ENCODE data around the gene USP46.

Gene USP46

DNA sequence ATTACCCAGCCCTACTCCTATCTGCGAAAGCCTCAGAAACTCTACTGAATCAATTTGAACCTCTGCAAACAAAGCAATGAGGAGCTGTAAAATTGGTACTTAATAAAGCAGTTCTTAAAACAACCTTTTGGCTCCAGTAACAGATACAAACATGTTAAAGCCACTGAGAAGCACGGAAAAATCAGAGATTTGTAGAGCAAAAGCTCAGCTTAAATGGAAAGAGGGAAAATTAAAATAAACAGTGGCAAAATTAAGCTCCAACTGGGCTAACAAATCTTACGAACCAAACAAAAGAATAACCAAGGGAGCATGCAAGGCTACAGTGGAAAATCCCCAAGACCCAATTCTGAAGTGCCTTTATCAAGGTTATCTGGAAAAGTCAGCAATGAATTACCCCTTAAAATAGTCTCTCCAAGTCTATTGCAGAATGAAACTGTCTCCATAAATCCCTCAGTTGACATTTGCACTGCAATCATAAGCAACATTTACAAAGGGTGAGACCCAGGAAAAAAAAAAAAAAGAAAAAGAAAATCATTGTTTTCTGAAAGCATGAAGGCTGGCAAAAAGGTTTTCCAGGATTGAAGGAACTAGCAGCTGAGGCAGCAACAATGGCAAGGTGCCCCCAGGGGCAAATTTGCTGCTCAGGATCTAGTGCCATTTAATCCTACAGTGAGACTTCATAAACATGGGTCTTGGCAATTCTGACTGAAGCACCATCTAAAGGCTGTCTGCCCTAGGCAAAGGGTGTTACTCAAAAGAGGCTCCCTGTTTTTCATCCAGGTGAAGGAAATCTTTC lies 40.1 kb downstream of the USP46 start:
- no peak for DNase-seq (ENCODE audit: low read depth, low spot score)

DNA sequence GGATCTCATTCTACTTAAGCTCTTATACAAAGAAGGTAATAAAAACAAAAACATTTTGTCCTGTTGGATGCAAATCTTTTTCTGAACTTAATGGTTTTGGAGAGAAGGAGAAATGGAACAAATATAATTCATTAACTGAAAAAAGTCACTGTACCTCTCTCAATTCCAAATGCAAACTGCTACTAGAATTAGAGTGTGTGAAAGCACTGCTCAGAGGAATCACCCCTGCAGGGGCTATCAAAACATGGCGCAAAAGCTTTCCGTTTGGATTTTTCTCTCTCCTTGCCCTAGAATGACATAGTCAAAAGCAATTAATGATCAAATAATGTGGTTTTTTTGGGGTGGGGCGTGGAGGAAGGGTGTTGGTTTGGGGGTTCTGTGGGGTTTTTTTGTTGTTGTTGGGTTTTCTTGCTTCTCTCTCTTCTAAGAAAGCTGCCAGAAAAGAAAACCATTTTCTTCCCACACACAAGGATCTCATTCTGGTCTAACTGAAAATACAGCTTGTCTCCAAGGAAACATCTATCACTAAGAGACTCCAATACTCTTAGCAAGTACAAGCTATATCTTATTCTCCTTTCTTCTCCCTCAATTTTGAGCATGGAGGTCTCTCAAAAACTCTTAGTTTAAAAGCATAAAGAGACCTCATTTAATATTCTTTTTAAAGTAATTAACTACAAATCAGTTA lies 41.6 kb downstream of the USP46 start:
- no peak for DNase-seq (ENCODE audit: low read depth, low spot score)

DNA sequence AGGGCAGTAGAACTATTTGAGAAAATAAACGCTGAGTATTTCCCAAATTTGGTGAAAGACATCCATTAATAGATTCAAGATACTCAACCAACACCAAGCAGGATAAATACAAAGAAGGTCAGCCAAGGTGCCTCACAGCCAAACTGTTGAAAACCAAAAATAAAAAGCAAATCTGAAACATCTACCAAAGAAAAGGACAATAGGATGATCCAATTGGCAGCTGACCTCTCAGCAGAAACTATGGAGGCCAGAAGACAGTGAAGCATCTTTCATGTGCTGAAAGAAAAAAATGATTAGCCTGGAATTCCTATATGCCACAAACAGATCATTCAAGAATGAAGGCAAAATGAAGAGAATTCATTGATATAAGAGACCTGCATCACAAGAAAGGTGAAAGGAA lies 44.9 kb downstream of the USP46 start:
- no peak for DNase-seq (ENCODE audit: low read depth, low spot score)

DNA sequence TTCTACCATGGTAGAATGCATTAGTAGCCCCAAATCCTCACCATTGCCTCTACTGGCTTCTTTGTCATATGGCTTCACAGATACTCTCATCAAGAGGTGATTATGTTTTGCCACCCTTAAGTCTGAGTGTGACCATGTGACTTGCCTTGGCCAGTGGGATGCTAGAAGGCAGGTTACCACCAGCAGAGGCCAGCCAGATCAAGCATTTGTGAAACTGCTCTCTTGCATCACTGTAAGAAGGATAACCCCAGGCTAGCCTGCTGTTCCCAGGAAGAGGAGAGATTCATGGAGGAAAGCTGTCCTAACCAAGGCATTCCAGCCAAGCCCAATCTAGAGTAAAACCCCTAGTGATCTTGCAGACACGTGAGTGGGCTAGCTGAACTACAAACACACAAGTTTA lies 46.8 kb downstream of the USP46 start:
- no peak for DNase-seq (ENCODE audit: low read depth, low spot score)

DNA sequence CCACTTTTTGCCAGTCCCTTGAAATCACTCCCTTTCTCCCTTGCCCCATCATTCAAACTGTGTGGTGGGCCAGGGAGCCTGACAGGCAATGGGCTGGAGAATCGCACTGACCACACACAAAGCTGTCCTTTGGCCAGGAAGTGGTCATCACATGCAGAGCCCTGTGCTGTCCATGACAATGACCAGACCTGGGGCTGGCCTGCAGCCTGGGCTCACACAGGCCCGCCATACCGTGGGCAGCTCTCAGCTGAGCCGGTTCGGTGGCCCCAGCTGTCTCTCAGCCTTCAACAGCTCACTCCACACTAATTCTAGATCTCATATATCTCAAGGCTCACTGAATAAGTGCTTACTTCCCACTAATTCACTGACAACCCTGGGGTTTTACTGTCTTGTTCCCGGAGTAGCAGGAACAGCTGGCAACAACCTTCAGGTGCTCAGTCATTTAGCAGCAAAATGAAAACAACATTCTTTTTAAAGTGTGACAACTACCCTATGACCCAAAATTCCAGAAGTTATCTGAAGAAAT lies 48.0 kb downstream of the USP46 start:
- DNase-seq (ENCODE audit: low read depth, low spot score): no peak

DNA sequence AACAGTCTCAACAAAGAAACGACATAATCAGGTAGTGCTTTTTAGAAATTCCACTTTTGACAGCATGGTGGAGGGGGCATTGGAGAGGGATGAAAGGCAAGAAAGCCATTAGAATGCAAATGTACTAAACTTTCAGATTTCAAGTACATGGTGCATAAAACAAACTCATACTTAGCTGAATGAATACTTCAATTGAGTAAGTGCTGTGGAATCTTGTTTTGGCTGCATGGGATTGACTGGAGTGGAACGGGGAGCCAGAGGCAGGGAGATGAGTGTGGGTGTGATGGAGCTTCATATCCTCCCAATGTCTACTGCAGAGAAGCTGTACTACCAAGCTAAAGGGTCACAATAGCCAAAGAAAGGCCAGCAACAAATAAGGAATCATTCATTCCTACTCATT lies 52.4 kb downstream of the USP46 start:
- no peak for DNase-seq (ENCODE audit: low read depth, low spot score)

DNA sequence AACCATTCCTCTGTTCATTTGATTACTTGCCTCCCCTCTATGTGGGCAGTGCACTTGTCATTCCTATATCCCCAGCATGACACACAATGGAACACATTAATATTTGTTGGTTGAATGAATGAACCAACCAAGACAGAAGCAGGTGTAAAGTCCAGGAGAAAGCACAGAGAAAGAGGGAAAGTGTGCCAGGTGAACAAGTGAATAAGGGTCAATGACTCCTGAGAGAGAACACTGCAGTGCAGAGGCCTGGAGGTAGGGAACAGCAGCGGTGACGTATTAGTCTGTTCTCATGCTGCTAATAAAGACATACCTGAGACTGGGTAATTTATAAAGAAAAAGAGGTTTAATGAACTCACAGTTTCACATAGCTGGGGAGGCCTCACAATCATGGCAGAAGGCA lies 53.1 kb downstream of the USP46 start:
- no peak for DNase-seq (ENCODE audit: low read depth, low spot score)

DNA sequence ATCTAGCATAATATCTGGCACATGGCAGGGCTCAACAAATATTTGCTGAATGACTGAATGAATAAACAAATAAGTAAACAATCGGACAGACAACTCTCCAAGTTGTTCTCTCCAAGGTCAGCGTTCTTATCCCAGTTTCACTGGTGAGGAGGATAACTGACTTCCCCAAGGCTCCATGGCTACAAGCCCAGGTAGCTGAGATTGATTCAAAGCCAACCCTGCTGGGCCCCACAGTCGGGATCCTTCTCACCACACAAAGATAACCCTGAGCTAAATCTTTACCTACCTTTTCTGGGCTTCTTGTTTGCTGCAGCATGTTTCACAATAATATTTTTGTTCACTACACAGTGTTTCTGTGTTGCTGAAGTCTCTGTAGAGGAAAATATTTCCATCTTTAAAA lies 54.9 kb downstream of the USP46 start:
- no peak for DNase-seq (ENCODE audit: low read depth, low spot score)

DNA sequence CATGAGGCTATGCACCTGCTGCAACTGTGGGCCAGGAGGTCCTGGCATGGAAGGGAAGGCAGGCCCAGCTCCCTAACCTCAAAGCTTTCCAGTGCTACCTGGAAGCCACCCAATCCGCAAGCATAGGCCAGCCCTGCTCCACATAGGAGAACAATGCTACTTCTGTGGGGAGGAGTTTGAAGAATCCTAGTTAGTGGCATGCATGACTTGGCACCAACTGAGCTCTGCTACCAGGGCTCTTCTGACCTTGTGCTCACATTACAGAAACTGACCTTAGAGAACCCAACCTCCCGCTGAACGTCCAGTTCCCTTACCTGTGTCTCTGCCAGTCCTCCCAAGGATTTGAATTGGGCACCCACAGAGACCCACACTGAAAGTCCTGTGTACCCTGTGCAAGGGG lies 58.8 kb downstream of the USP46 start:
- no peak for DNase-seq (ENCODE audit: low read depth, low spot score)

DNA sequence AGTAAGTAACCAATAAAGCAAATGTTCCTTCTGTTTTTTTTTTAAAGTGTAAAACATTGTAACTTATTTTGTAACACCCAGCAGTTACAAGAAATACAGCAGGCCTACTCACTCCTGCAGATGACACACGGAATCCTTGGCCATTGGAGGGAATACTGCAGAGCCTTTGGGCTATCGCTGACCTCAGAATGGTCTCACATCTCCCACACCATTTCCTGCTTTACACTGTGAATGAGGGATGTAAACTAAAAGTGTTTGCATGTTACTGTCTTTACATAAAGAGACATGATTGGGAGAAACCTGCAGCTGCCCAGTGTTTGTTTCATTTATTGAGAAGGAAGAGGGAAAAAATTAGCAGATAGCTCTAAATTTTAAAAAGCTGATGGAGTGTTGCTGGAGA lies 64.1 kb downstream of the USP46 start:
- no peak for DNase-seq (ENCODE audit: low read depth, low spot score)

DNA sequence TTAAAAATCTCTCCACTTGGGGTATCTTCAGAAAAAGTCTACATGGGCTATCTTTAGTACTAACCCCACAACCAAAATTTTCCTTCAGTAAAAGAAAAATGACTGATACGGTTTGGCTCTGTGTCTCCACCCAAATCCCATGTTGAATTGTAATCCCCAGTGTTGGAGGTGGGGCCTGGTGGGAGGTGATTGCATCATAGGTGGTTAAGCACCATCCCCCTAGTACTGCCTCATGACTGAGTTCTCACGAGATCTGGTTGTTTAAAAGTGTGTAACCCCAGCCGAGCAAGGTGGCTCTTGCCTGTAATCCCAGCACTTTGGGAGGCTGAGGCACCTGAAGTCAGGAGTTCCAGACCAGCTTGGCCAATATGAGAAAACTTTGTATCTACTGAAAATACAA lies 66.8 kb downstream of the USP46 start:
- no peak for DNase-seq (ENCODE audit: low read depth, low spot score)

DNA sequence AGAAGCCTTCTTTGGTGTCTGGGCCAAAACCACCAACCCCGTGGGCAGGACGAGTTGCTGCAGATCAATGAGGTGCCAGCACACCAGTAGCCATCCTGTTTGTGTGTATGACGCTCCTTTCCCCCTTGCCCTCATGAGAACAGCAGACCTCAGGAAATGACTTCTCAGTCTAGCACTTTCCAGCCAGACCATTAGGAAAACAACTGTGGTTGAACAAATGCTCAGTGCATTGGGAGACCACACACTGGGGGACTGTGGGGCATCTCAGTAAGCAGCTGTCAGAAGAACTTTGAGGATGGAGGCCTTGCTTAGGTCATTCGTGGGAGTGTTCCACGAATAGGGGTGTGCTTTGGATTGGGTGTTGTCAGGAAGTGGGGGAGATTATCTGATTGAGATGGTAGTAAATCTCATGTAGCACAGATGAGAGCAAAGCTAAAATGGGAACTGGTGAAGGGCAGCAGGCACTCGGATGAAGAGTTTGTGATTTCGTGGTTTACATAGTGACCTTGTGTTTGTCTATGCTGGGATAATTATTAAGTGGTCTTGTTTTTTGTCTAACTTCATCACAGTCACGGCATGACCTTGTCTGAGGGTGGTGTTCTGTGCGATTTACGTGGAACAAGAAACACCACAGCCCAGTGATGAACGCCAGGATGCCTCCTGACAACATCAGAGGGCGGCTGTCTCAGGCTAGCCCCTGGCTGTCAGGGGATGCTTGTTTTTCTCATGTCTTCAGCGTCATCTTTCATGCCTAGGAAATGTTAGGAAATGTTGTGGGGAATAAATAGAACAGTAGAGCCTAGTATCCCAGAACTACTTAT lies 70.1 kb downstream of the USP46 start:
- no peak for DNase-seq (ENCODE audit: low read depth, low spot score)

DNA sequence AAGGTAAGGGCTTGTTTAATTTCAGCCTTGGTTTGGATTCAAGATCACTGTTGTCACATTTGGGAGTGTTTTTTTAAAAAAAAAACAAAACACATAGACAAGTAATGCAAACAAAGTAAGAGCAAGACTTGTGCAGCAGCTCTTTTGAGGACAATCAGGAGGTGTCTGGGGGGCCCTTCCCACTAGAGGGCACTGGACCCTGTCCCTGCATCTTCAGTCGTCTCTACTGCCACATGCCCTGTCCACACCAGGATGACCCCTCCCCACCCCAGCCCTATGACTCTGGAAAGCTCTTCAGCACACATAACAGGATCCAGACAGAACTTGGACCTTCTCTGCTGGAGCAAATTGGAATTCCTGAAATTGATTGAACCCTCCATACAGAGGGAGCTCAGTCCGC lies 71.0 kb downstream of the USP46 start:
- DNase-seq (ENCODE audit: low read depth, low spot score): no peak

DNA sequence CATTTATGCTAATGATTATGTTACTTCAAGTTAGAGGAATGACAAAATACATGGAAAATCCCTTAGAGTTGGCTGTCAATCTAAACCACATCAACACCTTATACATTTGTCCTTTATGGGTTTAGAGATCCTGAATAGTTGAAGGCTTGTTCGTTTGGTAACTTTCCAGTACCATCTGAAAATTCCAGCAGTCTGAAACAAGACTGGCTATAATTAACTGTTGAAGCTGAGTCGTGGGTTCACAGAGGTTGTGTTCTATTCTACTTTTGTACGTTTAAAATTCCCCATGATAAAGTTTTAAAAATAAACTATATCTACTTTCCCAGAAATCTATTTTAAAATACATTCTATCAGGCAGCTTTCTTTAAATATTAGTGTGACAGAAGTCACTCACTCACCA lies 73.0 kb downstream of the USP46 start:
- no peak for DNase-seq (ENCODE audit: low read depth, low spot score)

DNA sequence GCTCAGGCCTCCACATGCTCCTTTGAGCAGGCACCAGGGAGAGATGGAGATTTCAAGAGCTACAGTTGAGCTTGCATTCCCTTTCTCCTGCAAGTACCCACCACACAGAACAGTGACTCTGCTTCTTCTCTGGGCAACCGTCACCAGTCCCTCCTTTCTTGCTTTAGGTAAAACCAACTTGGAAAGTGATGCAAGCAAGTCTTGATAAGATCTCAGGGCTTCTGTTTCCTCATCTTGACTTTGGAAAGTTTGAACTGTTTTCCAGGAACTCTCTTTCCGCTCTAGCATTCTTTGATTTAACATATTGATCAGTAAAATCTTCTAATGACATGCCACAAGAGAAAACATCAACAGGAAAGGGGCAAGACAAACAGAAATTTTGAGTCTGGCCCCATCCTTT lies 73.7 kb downstream of the USP46 start:
- no peak for DNase-seq (ENCODE audit: low read depth, low spot score)

DNA sequence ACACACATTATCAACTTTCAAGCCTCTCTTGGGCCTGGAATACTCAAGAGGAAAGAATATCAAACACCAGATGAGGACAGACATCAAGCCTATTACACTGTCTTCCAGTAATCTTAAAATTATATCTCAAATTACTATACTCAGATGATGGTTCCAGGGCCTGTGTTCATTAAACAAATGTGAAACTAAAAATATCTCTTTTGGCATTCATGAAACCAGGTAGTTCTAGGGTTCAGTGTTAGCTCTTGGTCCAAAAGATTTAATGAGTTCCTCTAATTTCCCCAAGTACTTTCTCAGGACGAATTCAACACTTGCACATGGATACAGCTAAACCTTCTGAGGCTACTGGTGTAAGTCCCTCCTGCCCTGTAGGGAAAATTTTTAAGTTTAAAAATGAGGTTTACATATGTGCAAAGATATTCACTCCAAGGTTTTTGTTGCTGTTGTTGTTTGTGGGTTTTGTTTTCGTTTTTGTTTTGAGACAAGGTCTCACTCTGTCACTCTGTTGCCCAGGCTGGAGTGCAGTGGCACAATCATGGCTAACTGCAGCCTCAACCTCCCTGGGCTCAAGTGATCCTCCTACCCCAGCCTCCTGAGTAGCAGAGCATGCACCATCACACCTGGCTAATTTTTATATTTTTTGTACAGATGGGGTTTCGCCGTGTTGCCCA lies 79.4 kb downstream of the USP46 start:
- DNase-seq (ENCODE audit: low read depth, low spot score): no peak

DNA sequence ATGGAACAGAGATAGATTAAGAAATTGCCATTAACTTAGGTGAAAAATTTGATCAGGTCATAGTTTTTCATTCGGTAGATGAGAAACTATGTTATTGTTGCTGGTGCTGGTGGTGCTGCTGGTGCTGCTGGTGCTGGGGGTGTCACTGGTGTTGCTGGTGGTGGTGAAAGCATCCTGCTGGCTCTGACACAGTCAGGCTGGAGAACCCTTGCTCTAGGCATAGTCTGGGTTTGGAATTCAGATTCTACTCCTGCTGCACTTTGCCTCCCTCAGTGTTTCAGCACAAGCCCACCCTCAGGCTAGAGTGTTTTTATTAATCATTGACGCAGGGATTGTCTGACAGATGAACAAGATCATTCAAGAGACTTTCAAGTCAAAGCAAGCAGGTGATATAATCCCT lies 80.2 kb downstream of the USP46 start:
- DNase-seq (ENCODE audit: low read depth, low spot score): no peak

DNA sequence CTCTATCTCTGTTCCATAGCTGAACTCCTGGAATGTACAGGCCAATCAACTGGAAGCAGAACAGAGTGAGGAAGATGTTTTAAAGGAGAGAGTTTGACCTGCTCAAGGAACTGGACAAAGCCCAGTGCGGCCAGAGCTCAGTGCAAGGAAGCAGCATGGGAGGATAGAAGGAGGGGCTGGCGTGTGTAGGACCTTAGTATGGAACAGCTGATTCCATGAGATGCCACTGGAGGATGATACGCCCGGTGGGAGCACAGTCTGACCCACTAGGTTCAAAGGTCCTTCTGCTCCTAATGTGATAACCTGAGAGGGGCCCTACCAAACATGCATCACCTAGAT lies 81.5 kb downstream of the USP46 start:
- no peak for DNase-seq (ENCODE audit: low read depth, low spot score)

DNA sequence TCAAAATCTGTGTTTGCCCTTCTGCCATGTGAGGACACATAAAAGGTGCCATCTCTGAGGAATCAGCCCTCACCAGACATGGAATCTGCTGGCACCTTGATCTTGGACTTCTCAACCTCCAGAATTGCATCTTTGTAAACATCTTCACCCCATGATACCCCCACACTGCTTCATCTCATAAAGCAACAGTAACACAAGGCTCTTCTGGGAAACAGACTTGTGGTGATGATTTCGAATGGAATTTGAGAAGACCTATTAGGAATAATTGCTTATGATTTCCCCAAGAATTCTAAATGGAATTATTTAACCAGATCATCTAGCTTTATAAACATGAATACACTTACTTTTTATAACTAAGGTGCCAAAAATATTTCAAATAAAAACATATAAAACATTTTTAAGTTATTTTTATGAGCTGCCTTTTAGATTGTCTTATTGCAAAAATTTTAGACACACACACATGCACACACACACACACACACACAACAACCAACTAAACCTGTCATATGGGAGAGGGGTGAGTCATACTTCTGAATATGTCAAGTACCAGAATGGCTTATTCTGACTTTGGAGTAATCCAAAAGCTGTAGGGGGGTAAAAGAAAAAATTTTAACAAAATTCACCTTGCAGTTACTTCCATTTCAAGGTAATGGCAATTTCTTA lies 82.0 kb downstream of the USP46 start:
- DNase-seq (ENCODE audit: low read depth, low spot score): no peak

DNA sequence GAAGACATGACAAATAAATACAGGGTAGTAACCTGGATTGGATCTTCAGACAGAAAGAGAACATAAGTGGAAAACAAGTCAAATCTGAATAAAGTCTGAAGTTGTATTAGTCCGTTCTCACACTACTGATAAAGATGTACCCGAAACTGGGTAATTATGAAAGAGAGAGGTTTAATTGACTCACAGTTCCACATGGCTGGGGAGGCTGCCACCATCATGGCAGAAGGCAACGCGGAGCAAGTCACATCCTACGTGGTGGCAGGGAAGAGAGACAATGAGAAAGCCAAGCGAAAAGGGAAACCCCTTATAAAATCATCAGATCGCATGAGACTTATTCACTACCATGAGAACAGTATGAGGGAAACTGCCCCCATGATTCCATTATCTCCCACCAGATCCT lies 82.8 kb downstream of the USP46 start:
- no peak for DNase-seq (ENCODE audit: low read depth, low spot score)

DNA sequence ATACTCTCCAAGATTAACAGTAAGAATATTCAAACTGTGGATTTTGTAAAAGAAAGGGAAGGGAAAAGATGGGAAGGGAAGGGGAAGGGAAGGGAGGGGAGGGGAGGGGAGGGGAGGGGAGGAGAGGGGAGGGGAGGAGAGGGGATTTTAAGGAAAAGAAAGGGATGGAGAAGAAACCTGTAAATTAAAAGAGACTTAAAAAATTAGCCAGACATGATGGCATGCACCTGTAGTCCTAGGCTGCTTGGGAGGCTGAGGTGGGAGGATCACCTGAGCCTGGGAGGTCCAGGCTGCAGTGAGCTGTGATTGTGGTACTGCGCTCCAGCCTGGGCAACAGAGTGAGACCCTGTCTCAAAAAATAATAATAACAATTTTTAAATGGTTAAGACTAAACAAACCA lies 83.7 kb downstream of the USP46 start:
- no peak for DNase-seq (ENCODE audit: low read depth, low spot score)

Measured in activated CD4-positive, CD25-positive, alpha-beta regulatory T cell treated with anti-CD3 and anti-CD28 coated beads, Interleukin-2, amount 50 U/mL, for 16 hours (primary cell).